ENCODE results near the gene GPR143.
"Not testable (repeated sequence)": the region's sequence is repeated elsewhere in the genome, so short reads cannot be mapped to it uniquely, and the experiment has no call there.

Gene GPR143

GRCh38 chrX:9765737-9766097 lies at the start of gene GPR143:
TSS of gene GPR143 (minus strand) at chrX:9765847. CDS start at chrX:9765817, 30 bp downstream.
- DNase-seq, result no peak

- not testable (repeated sequence) for DNase-seq
Observed at GRCh38 chrX:9811086-9811485, 45.4 kb upstream of the GPR143 start.

GRCh38 chrX:9809876-9810275 lies 44.2 kb upstream of the GPR143 start:
- DNase-seq, result not testable (repeated sequence)

- DNase-seq, result no peak
Observed at GRCh38 chrX:9807355-9808182, 41.9 kb upstream of the GPR143 start.

GRCh38 chrX:9805956-9806355 lies 40.3 kb upstream of the GPR143 start:
- no peak for DNase-seq

- DNase-seq, result no peak
Observed at GRCh38 chrX:9804444-9804843, 38.8 kb upstream of the GPR143 start.

- DNase-seq, result no peak
Observed at GRCh38 chrX:9802737-9803136, 37.1 kb upstream of the GPR143 start.

GRCh38 chrX:9797384-9798360 lies 32.0 kb upstream of the GPR143 start:
- DNase-seq, result no peak

GRCh38 chrX:9794495-9794894 lies 28.8 kb upstream of the GPR143 start:
- DNase-seq, result no peak

GRCh38 chrX:9790866-9791265 lies 25.2 kb upstream of the GPR143 start:
- no peak for DNase-seq

- no peak for DNase-seq
Observed at GRCh38 chrX:9789555-9789954, 23.9 kb upstream of the GPR143 start.

GRCh38 chrX:9788911-9789310 lies 23.3 kb upstream of the GPR143 start:
- no peak for DNase-seq

GRCh38 chrX:9786798-9787635 lies 21.4 kb upstream of the GPR143 start:
- no peak for DNase-seq

GRCh38 chrX:9785944-9786797 lies 20.5 kb upstream of the GPR143 start, which contains the start of gene SHROOM2:
TSS of gene SHROOM2 (plus strand) at chrX:9786429. CDS start at chrX:9786546, 117 bp downstream.
- DNase-seq, result no peak

- DNase-seq, result no peak
Observed at GRCh38 chrX:9785254-9785943, 19.8 kb upstream of the GPR143 start.

- no peak for DNase-seq
Observed at GRCh38 chrX:9784332-9784731, 18.7 kb upstream of the GPR143 start.

- no peak for DNase-seq
Observed at GRCh38 chrX:9781941-9782340, 16.3 kb upstream of the GPR143 start.

- no peak for DNase-seq
Observed at GRCh38 chrX:9775930-9776329, 10.3 kb upstream of the GPR143 start.

GRCh38 chrX:9772943-9773342 lies 7.3 kb upstream of the GPR143 start:
- no peak for DNase-seq

GRCh38 chrX:9770319-9770718 lies 4.7 kb upstream of the GPR143 start:
- DNase-seq, result no peak

- not testable (repeated sequence) for DNase-seq
Observed at GRCh38 chrX:9768321-9768839, 2.7 kb upstream of the GPR143 start.

All from fibroblast of skin of right quadriceps (primary cell).